Measurements from ENCODE around the gene POU6F2.

POU6F2 gene

DNA sequence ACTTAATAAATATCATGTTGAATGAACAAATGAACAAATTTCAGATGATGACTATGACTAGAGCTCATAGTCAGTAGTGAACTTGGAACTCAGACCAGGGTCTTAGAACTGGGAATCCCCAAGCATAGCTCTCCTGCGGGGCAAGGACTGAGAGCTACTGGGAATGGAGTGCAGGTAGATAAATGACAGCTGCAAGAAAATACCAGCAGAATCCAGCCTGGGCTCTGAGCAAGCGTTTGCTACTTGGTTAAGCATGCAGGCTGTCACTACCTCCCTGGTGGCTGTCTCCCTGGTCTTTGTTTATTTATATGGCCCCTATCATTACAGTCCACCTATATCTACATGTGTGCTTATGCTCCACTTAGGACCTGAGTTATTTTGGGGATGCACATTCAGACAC, 208.4 kb downstream of the POU6F2 start:
- H3K27ac ChIP-seq (ENCODE audit: extremely low read depth, low read depth, low read length): no peak overlapping the region
- no peaks in the 10 kb centered on the region for H3K36me3 ChIP-seq (ENCODE audit: control insufficient read depth in 2 of 2, insufficient read depth in 1 of 2, low read length in 2 of 2)
- H3K4me3 ChIP-seq (ENCODE audit: low read depth, low read length): no peak overlapping the region
- POLR2A ChIA-PET: no interaction called here
- CTCF ChIA-PET: no interaction called here
- H3K9me3 ChIP-seq (ENCODE audit: control insufficient read depth, insufficient read depth, low read depth, low read length): no peaks in the 10 kb centered on the region
- TF ChIP-seq ZBTB10 (tag by site-specific recombination; IDR thresholded peaks at IDR 0.05) (no peak), GLI4 (tag by site-specific recombination; IDR thresholded peaks at IDR 0.05) (no peak), ZXDB (tag by site-specific recombination; IDR thresholded peaks at IDR 0.05) (no peak), ZNF354C (tag by site-specific recombination; IDR thresholded peaks at IDR 0.05; ENCODE audit: borderline replicate concordance, low read depth) (no peak), ZNF146 (tag by site-specific recombination; IDR thresholded peaks at IDR 0.05) (no peak), SCRT2 (tag by site-specific recombination; IDR thresholded peaks at IDR 0.05) (no peak), ZNF140 (tag by site-specific recombination; IDR thresholded peaks at IDR 0.05) (no peak), REPIN1 (tag by site-specific recombination; IDR thresholded peaks at IDR 0.05; ENCODE audit: low read depth) (no peak)
- TF ChIP-seq, protein P1, sequence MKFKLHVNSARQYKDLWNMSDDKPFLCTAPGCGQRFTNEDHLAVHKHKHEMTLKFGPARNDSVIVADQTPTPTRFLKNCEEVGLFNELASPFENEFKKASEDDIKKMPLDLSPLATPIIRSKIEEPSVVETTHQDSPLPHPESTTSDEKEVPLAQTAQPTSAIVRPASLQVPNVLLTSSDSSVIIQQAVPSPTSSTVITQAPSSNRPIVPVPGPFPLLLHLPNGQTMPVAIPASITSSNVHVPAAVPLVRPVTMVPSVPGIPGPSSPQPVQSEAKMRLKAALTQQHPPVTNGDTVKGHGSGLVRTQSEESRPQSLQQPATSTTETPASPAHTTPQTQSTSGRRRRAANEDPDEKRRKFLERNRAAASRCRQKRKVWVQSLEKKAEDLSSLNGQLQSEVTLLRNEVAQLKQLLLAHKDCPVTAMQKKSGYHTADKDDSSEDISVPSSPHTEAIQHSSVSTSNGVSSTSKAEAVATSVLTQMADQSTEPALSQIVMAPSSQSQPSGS (tag by site-specific recombination; IDR thresholded peaks at IDR 0.05; ENCODE audit: low read depth): no peak
- H3K4me1 ChIP-seq (ENCODE audit: control insufficient read depth, insufficient read depth, low read length): no peaks in the 10 kb centered on the region

- TF ChIP-seq ZBTB48 (tag by site-specific recombination; IDR thresholded peaks at IDR 0.05): no peak
- no peak for TF ChIP-seq ZNF645 (tag by site-specific recombination; IDR thresholded peaks at IDR 0.05)
- TF ChIP-seq ZNF626 (tag by site-specific recombination; IDR thresholded peaks at IDR 0.05): no peak
- no peak for TF ChIP-seq ZNF837 (tag by site-specific recombination; IDR thresholded peaks at IDR 0.05)
- TF ChIP-seq HOXC10 (CRISPR knock-in tag; IDR thresholded peaks at IDR 0.05): no peak
- TF ChIP-seq ZNF555 (tag by site-specific recombination; conservative IDR thresholded peaks at IDR 0.05): no peak
- TF ChIP-seq SCRT1 (tag by site-specific recombination; IDR thresholded peaks at IDR 0.05; ENCODE audit: borderline replicate concordance): no peak
- no peak for TF ChIP-seq ZNF391 (tag by site-specific recombination; IDR thresholded peaks at IDR 0.05; ENCODE audit: borderline replicate concordance, low read depth)
- TF ChIP-seq ZNF501 (tag by site-specific recombination; IDR thresholded peaks at IDR 0.05): no peak
- no peak for TF ChIP-seq ZNF830 (tag by site-specific recombination; IDR thresholded peaks at IDR 0.05; ENCODE audit: low read depth)
- TF ChIP-seq, protein P2, sequence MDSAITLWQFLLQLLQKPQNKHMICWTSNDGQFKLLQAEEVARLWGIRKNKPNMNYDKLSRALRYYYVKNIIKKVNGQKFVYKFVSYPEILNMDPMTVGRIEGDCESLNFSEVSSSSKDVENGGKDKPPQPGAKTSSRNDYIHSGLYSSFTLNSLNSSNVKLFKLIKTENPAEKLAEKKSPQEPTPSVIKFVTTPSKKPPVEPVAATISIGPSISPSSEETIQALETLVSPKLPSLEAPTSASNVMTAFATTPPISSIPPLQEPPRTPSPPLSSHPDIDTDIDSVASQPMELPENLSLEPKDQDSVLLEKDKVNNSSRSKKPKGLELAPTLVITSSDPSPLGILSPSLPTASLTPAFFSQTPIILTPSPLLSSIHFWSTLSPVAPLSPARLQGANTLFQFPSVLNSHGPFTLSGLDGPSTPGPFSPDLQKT (IDR thresholded peaks at IDR 0.05; ENCODE audit: borderline replicate concordance, low read depth, low read length): no peak
- TF ChIP-seq KLF8 (tag by site-specific recombination; IDR thresholded peaks at IDR 0.05): no peak
- no peak for TF ChIP-seq RBAK (tag by site-specific recombination; IDR thresholded peaks at IDR 0.05)
- no peak for TF ChIP-seq EGR2 (tag by site-specific recombination; IDR thresholded peaks at IDR 0.05; ENCODE audit: low read depth)
- TF ChIP-seq ZNF423 (tag by site-specific recombination; IDR thresholded peaks at IDR 0.05): no peak
- no peak for TF ChIP-seq ZBTB26 (tag by site-specific recombination; optimal IDR thresholded peaks at IDR 0.05)
- no peak for TF ChIP-seq ZFP69B (tag by site-specific recombination; IDR thresholded peaks at IDR 0.05)
- TF ChIP-seq PRDM4 (tag by site-specific recombination; IDR thresholded peaks at IDR 0.05): no peak
- no peaks in the 10 kb centered on the region for H3K9me3 ChIP-seq (ENCODE audit: control insufficient read depth, insufficient read depth, low read depth, low read length)
- CTCF ChIA-PET: no interaction called here
- H3K27ac ChIP-seq (ENCODE audit: extremely low read depth, low read depth, low read length): no peak overlapping the region
- H3K4me3 ChIP-seq (ENCODE audit: low read depth, low read length): no peak overlapping the region
- POLR2A ChIA-PET: no interaction called here
- no peaks in the 10 kb centered on the region for H3K4me1 ChIP-seq (ENCODE audit: control insufficient read depth, insufficient read depth, low read length)
- H3K36me3 ChIP-seq (ENCODE audit: control insufficient read depth in 2 of 2, insufficient read depth in 1 of 2, low read length in 2 of 2): no peaks in the 10 kb centered on the region
Measured at GRCh38 chr7:39186671-39187070, 209.0 kb downstream of the POU6F2 start.

All from HEK293 (cell line).